GM12878 (cell line): ENCODE measurements around the gene MBNL1. TPM values are rescaled to one million over a fixed set of nuclear protein-coding genes. Genes with fewer than 3 reads are reported as not detected.
A peak's percentile ranks its signal among the peaks of the same experiment; 100 is the strongest.

ENCODE experiments used
- ATAC-seq: fragments of 200-7000 bp; cut with Tn5 transposase; 3 replicates; pipeline ENCODE4 v1.9.1; 2020; ENCODE audit warnings: mild to moderate bottlenecking, moderate library complexity
- BruUV-seq: library from RNA; stranded (reverse); fragments of 400-500 nt; replicated peaks from 2 replicates; lab custom pipeline; 2021; lab: Mats Ljungman, UMichigan
- CTCF ChIA-PET: fragments of 300-600 bp; sonication (Branson Sonifier 250); formaldehyde crosslinking; extraction: SDS; loops from one replicate; lab custom pipeline; 2021; ENCODE audit warnings: inconsistent platforms; lab: Yijun Ruan, JAX
- POLR2A ChIA-PET: fragments of 350-600 bp; formaldehyde crosslinking; extraction: SDS; loops from one replicate; lab custom pipeline; 2021; ENCODE audit warnings: inconsistent platforms; lab: Charles Lee
- RAD21 ChIA-PET: fragments of 300-600 bp; sonication (Branson Sonifier 250); formaldehyde crosslinking; loops from one replicate; lab custom pipeline; 2023; ENCODE audit warnings: antibody characterized with exemption; ENCODE audit not compliant: unreplicated experiment; lab: Charles Lee
- SMC1A ChIA-PET: fragments of 300-600 bp; sonication (Branson Sonifier 250); formaldehyde crosslinking; loops from one replicate; lab custom pipeline; 2023; ENCODE audit not compliant: unreplicated experiment, uncharacterized antibody; lab: Charles Lee
- DNase-seq: peaks from one replicate; pipeline ENCODE4 v3.0.0-alpha.2; 2011; ENCODE audit warnings: low read depth, low spot score
- FAIRE-seq: peaks from 3 replicates; lab custom pipeline; 2011; peaks lifted over from hg19 to GRCh38; lab: Jason Lieb, UNC
- H2AFZ ChIP-seq: 2 replicates; pipeline ENCODE4 v1.6.0; 2011; ENCODE audit warnings: low read depth, low read length, control low read depth; ENCODE audit not compliant: control insufficient read depth
- H3K27ac ChIP-seq: 2 replicates; pipeline ENCODE4 v1.5.1; 2011; ENCODE audit warnings: control low read depth; ENCODE audit not compliant: control insufficient read depth, insufficient read depth
- H3K27me3 ChIP-seq, 2 experiments: replicated peaks in 1 of 2; 2 replicates each; pipeline versions ENCODE4 v1.6.0 to v1.6.1; 2011; ENCODE audit warnings: low read length in 1 of 2; ENCODE audit not compliant: control insufficient read depth in 2 of 2, insufficient read depth in 2 of 2
- H3K36me3 ChIP-seq, 2 experiments: 2 replicates each; pipeline ENCODE4 v1.5.1; 2011; ENCODE audit warnings: low read length in 1 of 2; ENCODE audit not compliant: control insufficient read depth in 2 of 2, insufficient read depth in 2 of 2
- H3K4me1 ChIP-seq: 2 replicates; pipeline ENCODE4 v1.6.1; 2011; ENCODE audit warnings: mild to moderate bottlenecking, low read length, moderate library complexity, mixed read lengths; ENCODE audit not compliant: control insufficient read depth, insufficient read depth
- H3K4me2 ChIP-seq: 2 replicates; pipeline ENCODE4 v1.6.0; 2011; ENCODE audit warnings: control low read depth; ENCODE audit not compliant: control insufficient read depth, insufficient read depth
- H3K4me3 ChIP-seq: fragments of 200-600 bp; sonication (generic); 2 replicates; pipeline ENCODE4 v1.5.1; 2016
- H3K79me2 ChIP-seq: 2 replicates; pipeline ENCODE4 v1.6.0; 2011; ENCODE audit warnings: low read length; ENCODE audit not compliant: control insufficient read depth, insufficient read depth
- H3K9ac ChIP-seq: 2 replicates; pipeline ENCODE4 v1.8.0; 2011; ENCODE audit warnings: low read length, control low read depth, mixed read lengths; ENCODE audit not compliant: control insufficient read depth, insufficient read depth
- H3K9me3 ChIP-seq: replicated peaks from 3 replicates; pipeline ENCODE4 v1.5.1; 2011; ENCODE audit warnings: mild to moderate bottlenecking, low read length; ENCODE audit not compliant: control insufficient read depth, insufficient read depth
- H4K20me1 ChIP-seq: 2 replicates; pipeline ENCODE4 v1.6.0; 2011; ENCODE audit not compliant: control insufficient read depth, insufficient read depth
- ATF2 ChIP-seq: IDR thresholded peaks from 2 replicates; pipeline ENCODE4 v1.6.1; 2012; ENCODE audit warnings: low read length, inconsistent platforms
- BRCA1 ChIP-seq: IDR thresholded peaks from 2 replicates; pipeline ENCODE4 v1.6.1; 2011; ENCODE audit warnings: low read depth, low read length, improper control_type of control experiment
- MAX ChIP-seq: IDR thresholded peaks from 2 replicates; pipeline ENCODE4 v1.6.1; 2012; ENCODE audit warnings: low read depth, low read length, improper control_type of control experiment
- PAX8 ChIP-seq: fragments of 450-650 bp; IDR thresholded peaks from 2 replicates; pipeline ENCODE4 v1.6.1; 2017; ENCODE audit warnings: mild to moderate bottlenecking, moderate library complexity
- REST ChIP-seq: IDR thresholded peaks from 2 replicates; pipeline ENCODE4 v1.6.1; 2012; ENCODE audit warnings: mild to moderate bottlenecking, low read depth, low read length
- RFX5 ChIP-seq: IDR thresholded peaks from 2 replicates; pipeline ENCODE4 v1.6.1; 2011; ENCODE audit warnings: low read depth, low read length, improper control_type of control experiment
- SPI1 ChIP-seq: IDR thresholded peaks from 2 replicates; pipeline ENCODE4 v1.6.1; 2011; ENCODE audit warnings: low read depth, mild to moderate bottlenecking, low read length, moderate library complexity, borderline replicate concordance; ENCODE audit not compliant: insufficient read depth
- ZBED1 ChIP-seq: IDR thresholded peaks from 2 replicates; pipeline ENCODE4 v1.6.1; 2016; ENCODE audit warnings: borderline replicate concordance
- ZNF687 ChIP-seq: fragments of 450-650 bp; IDR thresholded peaks from 2 replicates; pipeline ENCODE4 v1.6.1; 2017; ENCODE audit warnings: mild to moderate bottlenecking, moderate library complexity
- WGBS: methylation state at CpG from one replicate; pipeline ENCODE4 v1.1.6; 2016; ENCODE audit warnings: low lambda C conversion rate; ENCODE audit not compliant: insufficient replicate concordance, insufficient coverage; ENCODE audit errors: missing lambda C conversion rate; 5-methylcytosine and 5-hydroxymethylcytosine counted together
- in situ Hi-C: fragments of 300-500 bp; cut with MboI; formaldehyde crosslinking; loops from 9 replicates; pipeline ENCODE4 v1.14.3; 2018; ENCODE audit warnings: mixed read lengths
- intact Hi-C: fragments of 100-400 bp; cut with micrococcal nuclease; formaldehyde crosslinking; loops from one replicate; pipeline ENCODE4 v1.14.2; 2022; ENCODE audit not compliant: unreplicated experiment
- polyA plus RNA-seq, 11 experiments: library from polyadenylated mRNA; depleted of rRNA in 4 of 11; unstranded in 6 of 11; stranded (reverse) in 5 of 11; fragments of >200 nt; fragmentation: Nextera tagmentation in 4 of 11; fragmentation: Illumina TruSeq in 1 of 11; extraction: Ambion mirVana in 4 of 11; extraction: Trizol in 1 of 11; gene quantifications; 1 replicate in 1 of 11; 2 replicates in 10 of 11; pipeline versions ENCODE4 v1.2.1 to v1.2.3, GENCODE V29; 2011 to 2016; ENCODE audit warnings: inconsistent platforms in 2 of 11, missing spikeins in 2 of 11, low read depth in 1 of 11
- total RNA-seq, 4 experiments: library from RNA; depleted of rRNA in 3 of 4; stranded (reverse); fragments of >200 nt in 3 of 4; fragmentation: Illumina TruSeq in 1 of 4; extraction: Trizol in 1 of 4; gene quantifications; 2 replicates each; pipeline versions ENCODE4 v1.2.1 to v1.2.3, GENCODE V29; 2013 to 2021

MBNL1 gene
- total and polyA plus RNA-seq, 10 of the 15 experiments (the other 5 are each of a cell fraction or from before 2014, with no cell fraction given): 59.6 to 337 (median 143) TPM

- TF ChIP-seq BRCA1 (no peak), ZBED1 (no peak)
Measured at GRCh38 chr3:152499791-152500385, 231.2 kb downstream of the MBNL1 start (continued).

GRCh38 chr3:152505926-152506325 lies 237.2 kb downstream of the MBNL1 start:
- Histone ChIP-seq H3K27me3 (no peaks in the 10 kb centered on the region), H3K4me2 (peak overlapping the region; percentile 45; the same call in 1 of the 2 replicates), H2AFZ (peak overlapping the region; percentile 67), H3K36me3 (no peaks in the 10 kb centered on the region), H4K20me1 (no peaks in the 10 kb centered on the region), H3K9me3 (no peaks in the 10 kb centered on the region; the same call in 1 of the 3 replicates), H3K4me3 (no peak overlapping the region), H3K9ac (no peak overlapping the region), H3K4me1 (peaks cover 13% of the 10 kb centered on the region), H3K79me2 (no peaks in the 10 kb centered on the region), H3K27ac (no peak overlapping the region; the same call in 1 of the 2 replicates)
- POLR2A ChIA-PET: interaction anchor here (1.1 to 1.3 kb wide), 5 partner anchors 9 to 90 kb away, joined by 3 to 4 read pairs (median 3); no protein-coding TSS in a partner anchor
- SMC1A ChIA-PET: interaction anchor here (1.5 to 11.9 kb wide), 11 partner anchors 10 to 90 kb away, joined by 4 to 248 read pairs (median 12); no protein-coding TSS in a partner anchor
- BruUV-seq: no TSS peak
- RAD21 ChIA-PET: interaction anchor here (0.7 to 5.6 kb wide), 9 partner anchors 9 to 68 kb away, joined by 3 to 81 read pairs (median 7); no protein-coding TSS in a partner anchor
- peak; percentile 81 for FAIRE-seq
- in situ Hi-C loops: no loop called here
- peak; percentile 94 for ATAC-seq
- intact Hi-C loops: no loop called here
- 13% methylated on average over 5 of the region's 5 CpGs for WGBS
- CTCF ChIA-PET: interaction anchor here (0.6 to 27.4 kb wide), 11 partner anchors 13 to 1908 kb away, joined by 3 to 379 read pairs (median 5); no protein-coding TSS in a partner anchor
- peak; percentile 52 for DNase-seq
- TF ChIP-seq MAX (no peak), PAX8 (no peak), REST (no peak), SPI1 (no peak), ATF2 (no peak), ZNF687 (no peak), RFX5 (no peak)
